CD4-positive, alpha-beta T cell treated with Interferon gamma for 1 hour (primary cell): Measurements from ENCODE around the gene SRM.
A peak's percentile ranks its signal among the peaks of the same experiment; 100 is the strongest.
"Not testable (repeated sequence)": the region's sequence is repeated elsewhere in the genome, so short reads cannot be mapped to it uniquely, and the experiment has no call there.

Source experiments
- DNase-seq: peaks from one replicate; pipeline ENCODE4 v3.0.0-alpha.2; 2020

Gene SRM

DNA sequence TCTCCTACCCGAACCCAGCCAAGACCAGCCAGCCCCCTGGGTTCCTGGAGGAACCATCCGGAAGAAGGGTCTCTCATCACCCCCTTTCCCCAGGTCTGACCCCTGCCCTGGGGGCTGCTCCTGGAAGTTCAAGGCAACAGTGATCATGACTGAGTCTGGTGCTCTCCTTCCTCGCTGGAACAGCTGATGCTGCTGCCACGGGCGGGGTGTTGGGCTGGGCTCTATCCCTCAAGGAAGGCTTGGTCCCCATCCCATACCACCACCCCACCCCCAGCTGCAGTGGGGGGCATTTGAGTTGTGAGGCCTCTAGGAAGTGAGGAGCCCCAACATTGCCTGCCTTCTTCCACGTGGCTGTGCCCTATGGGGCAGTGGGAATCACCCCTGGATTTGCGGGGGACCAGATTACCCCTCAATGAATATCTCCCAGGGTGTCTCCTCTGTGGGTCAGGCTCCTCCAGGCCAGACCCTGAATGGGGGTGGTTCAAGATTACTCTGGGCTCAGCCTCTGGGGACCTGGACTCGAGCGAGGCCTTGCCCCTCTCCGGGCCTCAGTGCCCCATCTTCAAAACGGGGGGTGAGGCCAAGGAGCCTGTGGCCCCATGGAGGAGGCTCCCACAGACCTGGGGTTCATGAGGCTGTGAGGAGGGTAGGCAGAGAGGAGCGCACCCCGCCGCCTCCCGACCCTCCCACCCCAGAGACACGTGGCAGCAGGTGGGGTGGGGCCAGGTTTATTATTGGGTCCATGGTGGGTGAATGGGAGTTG is 15.6 kb downstream of the SRM start:
- DNase-seq, result no peak

DNA sequence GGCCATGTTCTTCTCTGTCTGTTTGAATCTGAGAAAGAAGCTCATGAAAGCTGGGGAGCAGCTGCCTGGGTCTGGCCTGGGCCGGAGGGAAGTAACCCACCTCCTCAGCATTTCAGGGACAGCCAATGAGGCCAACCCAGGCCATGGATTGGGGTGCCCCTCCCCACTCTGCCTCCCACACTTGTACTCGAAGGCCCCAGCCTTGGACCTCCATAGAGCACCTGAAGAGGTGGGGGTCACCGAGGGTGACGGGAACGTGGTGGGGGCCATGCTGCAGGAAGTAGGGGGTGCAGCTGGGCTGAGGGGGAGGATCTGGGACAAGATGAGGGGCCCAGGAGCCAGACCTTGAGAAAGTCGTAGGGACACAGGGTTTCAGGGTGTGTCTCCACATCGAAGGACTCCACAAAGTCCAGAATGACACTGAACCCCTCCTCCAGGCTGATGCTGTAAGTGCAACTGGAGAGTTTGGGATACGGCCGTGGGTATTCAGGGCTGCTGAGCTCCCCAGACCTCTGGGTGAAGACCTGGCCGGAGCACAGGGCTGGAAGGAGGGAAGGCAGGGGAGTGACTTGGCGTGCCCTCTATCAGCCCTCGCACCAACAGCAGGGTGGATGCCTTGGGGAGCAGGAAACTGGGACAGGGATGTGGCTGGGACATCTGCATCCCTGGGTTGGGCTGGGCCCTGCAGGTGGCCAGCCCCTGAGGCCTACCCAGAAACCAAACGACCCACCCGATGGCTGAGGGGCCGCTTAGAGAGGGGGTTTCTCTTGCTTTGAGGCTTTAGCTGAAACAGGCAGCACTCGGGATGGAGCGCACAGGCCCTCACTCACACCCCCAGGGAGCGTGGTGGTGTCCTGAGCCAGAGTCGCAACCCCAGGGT is 16.6 kb downstream of the SRM start:
- DNase-seq, result no peak

DNA sequence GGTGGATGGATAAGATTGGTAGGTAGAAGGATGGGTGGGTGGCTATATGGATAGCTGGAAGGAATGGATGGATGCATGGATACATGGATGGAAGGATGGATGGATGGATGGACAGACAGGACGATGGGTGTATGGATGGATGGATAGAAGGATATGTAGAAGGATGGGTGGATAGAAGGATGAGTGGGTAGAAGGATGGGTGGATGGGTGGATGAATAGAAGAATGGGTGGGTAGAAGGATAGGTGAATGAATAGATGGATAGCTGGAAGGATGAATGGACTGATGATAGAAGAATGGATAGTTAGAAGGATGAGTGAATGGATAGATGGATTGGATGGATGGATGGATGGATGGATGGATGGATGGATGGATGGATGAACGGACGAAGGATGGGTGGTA is 17.8 kb downstream of the SRM start:
- DNase-seq, result no peak

DNA sequence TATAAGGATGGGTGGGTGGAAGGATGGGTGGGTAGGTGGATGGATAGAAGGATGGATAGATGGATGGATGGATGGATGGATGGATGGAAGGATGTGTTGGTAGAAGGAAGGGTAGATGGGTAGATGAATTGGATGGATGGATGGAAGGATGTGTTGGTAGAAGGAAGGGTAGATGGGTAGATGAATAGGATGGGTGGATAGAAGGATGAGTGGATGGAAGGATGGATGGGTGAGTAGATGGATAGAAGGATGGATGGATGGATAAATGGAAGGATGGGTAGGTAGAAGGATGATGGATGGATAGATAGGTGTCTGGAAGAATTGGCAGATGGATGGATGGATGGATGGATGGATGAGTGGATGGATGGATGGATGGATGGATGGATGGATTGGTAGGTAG is 18.8 kb downstream of the SRM start:
- no peak for DNase-seq

DNA sequence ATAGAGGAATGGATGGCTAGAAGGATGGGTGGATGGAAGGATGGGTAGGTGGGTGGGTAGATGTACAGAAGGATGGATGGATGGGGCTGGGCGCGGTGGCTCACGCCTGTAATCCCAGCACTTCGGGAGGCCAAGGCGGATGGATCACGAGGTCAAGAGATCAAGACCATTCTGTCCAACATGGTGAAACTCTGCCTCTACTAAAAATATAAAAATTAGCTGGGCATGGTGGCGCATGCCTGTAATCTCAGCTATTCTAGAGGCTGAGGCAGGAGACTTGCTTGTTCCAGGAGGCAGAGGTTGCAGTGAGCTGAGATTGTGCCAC is 19.8 kb downstream of the SRM start:
- not testable (repeated sequence) for DNase-seq

DNA sequence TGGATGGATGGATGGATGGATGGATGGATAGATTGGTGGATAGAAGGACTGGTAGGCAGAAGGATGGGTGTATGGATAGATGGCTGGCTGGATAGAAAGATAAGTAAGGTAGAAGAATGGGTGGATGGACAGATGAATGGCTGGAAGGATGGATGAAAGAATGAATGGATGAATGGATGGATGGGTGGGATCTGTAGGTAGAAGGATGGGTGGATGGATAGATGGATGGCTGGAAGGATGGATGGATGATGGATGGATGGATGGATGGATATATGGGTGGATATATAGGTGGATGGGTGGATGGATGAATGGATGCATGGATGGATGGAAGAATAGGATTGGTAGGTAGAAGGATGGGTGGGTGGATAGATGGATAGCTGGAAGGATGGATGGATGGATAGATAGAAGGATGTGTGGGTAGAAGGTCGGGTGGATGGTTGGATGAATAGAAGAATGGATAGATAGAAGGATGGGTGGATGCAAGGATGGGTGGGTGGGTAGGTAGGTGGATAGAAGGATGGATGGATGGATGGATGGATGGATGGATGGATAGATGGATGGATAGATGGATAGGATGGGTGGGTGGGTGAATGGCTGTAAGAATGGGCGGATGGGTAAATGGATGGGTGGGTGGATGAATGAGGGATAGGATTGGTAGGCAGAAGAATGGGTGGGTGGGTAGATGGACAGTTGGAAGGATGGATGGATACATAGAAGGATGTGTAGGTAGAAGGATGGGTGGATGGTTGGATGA is 20.3 kb downstream of the SRM start:
- no peak for DNase-seq

DNA sequence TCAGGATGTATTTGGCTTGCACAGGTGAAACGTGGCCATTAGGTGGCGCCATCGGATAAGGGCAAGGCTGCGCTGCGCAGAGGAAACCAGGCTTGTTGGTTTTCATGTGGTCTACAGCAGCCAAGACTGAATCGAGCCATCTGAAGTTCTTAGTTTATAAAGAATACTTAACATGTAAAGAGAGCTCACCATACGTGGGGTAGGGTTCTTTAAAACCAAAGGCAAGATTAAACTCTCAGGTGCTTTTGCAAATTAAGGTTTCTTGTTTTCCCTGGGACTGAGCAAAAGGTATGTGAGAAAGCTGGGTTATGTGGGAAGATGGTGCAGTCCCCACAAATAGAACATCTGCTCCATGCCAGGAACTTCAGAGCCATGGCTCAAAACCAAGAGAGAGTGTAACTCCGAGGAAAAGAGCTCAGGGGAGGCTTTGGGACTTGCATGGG is 22.1 kb downstream of the SRM start:
- peak; percentile 83 for DNase-seq

DNA sequence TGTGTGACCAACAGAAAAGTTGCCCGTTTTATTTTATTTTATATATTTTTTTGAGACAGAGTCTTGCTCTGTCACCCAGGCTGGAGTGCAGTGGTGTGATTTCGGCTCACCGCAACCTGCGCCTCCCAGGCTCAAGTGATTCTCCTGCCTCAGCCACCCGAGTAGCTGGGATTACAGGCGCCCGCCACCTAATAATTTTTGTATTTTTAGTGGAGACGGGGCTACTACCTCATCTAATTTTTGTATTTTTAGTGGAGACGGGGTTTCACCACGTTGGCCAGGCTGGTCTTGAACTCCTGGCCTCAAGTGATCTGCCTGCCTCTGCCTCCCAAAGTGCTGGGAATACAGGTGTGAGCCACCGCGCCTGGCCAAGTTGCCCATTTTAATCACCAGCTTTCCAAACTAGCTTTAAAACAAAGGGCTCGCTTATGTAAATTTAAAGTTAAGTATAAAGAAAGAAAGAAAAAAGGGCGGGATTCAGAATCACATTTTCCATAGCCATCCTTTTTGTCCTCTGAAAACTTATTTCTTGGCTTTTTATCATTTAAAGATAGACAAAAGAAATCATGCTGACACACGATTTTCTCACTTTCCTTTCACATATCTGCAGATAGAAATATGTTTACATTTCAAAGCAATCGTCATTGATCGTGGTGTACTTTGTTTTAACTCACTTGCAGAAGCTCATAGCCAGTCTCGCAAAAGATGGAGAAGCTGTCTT is 22.6 kb downstream of the SRM start:
- DNase-seq, result not testable (repeated sequence)

DNA sequence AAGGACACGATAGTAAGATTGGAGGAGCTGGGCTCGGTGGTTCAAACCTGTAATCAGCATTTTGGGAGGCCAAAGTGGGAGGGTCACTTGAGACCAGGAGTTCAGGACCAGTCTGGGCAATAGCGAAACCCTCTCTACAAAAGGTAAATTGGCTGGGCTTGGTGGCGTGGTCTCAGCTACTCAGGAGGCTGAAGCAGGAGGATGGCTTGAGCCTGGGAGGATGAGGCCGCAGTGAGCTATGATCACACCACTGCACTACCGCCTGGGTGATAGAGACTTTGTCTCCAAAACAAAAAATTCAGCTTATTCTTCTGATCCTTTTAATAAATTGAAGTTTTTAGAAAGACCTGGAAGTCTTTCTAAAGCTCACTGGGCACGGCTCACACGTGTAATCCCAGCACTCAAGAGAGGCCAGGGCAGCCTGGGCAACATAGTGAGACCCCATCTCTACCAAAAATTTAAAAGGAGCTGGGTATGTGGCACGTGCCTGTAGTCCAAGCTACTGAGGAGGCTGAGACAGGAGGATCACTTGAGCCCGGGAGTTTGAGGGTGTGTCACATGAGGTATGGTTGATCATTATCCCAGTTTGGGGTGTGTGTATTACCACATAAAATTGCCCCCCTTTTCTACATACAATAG is 28.1 kb downstream of the SRM start:
- no peak for DNase-seq

DNA sequence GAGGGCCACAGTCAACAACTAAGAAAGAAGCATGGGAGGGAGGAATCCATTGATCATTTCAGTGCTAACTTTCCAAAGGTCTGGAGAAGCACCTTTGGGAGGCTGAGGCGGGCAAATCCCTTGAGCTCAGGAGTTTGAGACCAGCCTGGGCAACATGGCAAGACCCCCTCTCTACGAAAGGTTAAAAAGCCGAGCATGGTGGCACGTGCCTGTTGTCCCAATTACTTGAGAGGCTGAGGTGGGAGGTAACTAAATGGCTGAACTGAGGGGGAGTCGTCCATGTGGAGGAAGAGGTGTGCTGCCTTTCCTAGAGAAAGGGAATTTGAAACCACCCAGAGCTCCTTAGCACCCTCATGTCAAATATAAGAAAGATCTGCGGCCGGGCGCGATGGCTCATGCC is 29.0 kb downstream of the SRM start:
- DNase-seq, result no peak

DNA sequence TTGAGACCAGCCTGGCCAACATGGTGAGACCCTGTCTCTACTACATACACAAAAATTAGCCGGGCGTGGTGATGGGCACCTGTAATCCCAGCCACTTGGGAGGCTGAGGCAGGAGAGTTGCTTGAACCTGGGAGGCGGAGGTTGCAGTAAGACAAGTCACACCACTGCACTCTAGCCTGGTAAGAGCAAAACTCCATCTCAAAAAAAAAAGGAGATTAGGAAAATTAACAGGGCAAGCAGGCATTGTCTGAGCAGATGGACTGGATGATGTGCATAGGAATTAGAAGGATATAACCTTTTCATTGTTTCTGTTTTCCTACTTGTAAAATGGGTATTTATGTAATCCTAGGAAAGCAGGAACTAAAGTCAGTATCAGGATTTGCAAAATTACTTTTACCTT is 31.8 kb downstream of the SRM start:
- DNase-seq, result no peak

DNA sequence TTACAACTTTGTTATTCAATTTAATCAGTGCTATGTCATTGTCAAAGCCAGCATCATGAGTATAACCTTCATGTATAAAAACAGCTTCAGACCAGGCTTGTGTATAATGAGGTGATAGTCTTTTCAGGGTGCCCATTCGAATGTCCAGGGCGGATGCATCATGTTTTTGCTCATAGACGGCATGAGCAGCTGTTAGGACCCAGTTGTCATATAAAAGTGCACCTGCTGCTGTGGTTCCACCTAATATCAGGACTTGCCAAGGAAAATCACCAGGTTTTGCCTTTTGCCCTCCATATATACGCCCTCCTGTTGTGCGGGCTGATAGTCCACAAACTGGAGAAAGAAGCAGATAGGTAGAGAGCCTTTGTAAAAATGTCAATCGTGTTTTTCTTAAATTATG is 32.5 kb downstream of the SRM start:
- DNase-seq, result no peak

DNA sequence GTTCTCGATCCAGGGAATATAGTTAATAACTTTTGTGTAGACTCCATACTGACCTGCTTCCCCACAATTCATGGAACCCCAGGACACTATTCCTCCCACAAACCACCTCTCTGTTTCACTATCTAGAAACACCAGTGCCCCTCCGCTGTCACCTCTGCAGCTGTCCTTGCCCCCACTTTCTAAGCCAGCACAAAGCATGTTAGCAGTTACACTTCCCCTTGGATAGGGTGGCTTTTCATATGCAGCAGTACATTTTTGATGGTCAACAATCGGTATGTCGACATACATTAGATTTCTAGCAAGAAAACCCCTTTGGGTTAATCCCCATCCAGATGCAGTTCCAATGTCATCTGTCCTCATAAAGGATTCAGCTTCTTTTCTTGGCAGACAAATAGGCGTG is 32.9 kb downstream of the SRM start:
- no peak for DNase-seq

DNA sequence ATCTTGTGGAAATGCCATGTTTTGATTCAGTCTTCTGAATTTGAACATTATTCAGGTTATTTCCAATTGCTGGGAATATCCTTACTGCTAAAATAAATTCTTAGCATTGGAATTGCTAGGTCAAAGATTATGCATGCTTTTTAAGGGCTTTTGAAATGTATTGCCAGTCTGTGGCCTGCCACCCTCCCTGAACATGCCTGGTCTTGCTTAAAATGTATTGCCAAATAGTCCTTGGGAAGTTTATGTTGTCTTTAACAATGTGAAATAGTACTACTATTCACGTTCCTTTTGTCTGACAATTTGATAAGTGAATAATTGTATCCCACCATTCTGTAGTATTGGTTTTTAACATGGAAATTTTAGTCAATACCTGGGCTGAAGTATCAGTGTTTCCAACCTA is 33.8 kb downstream of the SRM start:
- DNase-seq, result no peak

DNA sequence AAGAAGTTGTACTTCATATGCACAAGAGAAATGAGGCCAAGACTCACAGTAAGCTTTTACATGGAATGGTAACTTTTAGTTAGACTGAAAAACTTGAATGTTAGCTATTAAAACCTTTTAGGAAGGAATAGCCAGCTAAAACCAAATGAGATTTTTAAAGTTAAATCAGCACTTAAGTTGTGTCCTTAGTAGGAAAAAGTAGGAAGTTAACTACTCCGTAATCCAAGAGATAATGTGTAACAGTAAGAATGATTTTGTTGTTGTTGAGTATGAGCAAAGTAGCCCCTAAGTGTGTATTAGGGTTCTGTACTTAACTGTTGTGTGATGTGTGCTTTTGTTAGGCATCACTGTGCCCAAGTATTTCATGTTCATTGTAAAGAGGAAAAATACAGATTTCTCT is 34.2 kb downstream of the SRM start:
- DNase-seq, result no peak

DNA sequence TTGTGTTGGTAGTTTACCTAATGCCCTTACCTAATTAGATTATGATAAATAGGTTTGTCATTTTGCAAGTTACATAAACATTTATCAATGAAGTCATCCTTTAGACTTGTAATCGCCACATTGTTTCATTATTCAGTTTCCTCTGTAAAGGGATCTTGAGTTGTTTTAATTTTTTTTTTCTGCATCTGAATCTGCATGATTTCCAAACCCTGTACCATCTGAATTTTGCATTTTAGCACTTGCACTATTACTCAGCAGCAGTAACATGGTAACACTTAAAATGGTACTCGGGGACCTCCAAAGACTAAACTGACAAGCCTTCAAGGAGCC is 35.0 kb downstream of the SRM start:
- no peak for DNase-seq

DNA sequence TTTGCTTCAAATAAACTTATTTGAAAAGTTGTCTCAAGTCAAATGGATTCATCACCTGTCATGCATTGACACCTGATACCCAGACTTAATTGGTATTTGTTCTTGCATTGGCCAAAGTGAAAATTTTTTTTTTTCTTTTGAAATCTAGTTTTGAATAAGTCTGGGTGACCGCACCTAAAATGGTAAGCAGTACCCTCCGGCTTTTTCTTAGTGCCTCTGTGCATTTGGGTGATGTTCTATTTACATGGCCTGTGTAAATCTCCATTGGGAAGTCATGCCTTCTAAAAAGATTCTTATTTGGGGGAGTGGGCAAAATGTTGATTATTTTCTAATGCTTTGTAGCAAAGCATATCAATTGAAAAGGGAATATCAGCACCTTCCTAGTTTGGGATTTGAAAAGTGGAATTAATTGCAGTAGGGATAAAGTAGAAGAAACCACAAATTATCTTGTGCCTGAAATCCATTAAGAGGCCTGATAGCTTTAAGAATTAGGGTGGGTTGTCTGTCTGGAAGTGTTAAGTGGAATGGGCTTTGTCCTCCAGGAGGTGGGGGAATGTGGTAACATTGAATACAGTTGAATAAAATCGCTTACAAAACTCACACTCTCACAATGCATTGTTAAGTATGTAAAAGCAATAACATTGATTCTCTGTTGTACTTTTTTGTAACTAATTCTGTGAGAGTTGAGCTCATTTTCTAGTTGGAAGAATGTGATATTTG is 35.5 kb downstream of the SRM start:
- no peak for DNase-seq

DNA sequence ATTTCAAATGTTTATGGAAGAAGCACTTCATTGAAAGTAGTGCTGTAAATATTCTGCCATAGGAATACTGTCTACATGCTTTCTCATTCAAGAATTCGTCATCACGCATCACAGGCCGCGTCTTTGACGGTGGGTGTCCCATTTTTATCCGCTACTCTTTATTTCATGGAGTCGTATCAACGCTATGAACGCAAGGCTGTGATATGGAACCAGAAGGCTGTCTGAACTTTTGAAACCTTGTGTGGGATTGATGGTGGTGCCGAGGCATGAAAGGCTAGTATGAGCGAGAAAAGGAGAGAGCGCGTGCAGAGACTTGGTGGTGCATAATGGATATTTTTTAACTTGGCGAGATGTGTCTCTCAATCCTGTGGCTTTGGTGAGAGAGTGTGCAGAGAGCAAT is 36.6 kb downstream of the SRM start:
- no peak for DNase-seq

DNA sequence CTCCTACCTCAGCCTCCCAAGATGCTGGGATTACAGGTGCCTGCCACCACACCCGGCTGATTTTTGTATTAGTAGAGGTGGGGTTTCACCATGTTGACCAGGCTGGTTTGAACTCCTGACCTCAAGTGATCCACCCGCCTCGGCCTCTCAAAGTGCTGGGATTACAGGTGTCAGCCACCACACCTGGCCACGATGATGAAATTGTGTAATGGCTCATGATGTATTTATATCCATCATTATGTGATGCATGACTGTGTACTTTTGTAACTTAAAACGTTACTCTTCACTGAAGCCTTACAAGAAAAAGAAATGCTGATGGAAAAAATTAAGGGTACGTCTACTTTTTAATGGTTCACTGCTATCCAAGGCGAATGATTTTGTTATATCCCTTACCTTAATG is 39.8 kb downstream of the SRM start:
- no peak for DNase-seq

DNA sequence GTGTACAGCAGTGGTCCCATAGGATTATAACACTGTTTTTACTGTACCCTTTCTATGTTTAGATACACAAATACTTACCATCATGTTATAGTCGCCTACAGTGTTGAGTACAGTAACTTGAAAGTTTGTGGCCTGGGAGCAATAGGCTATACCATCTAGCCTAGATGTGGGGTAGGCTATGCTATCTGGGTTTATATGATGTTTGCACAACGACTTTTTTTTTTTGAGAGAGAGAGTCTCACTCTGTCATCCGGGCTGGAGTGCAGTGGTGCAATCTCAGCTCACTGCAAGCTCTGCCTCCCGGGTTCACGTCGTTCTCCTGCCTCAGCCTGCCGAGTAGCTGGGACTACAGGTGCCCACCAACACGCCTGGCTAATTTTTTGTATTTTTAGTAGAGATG is 40.5 kb downstream of the SRM start:
- DNase-seq, result not testable (repeated sequence)

DNA sequence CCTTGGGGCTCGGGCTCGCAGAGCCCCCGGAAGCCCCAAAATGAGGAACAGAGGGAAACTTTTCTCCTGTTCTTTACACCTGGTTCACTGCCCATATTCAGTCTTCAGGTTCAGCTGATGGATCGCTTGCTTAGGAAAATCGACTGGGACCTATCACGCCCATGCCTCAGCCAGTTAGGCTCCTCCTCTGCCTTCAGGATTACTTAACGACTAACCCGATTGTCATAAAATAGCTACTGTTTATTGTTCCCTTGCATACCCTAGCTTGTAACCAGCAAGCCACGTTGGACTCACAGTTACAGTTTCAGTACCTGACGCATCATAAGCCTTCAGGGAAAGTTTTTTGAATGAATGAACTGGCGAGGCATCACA is 46.7 kb downstream of the SRM start:
- no peak for DNase-seq
